GM23338 (cell line): Measurements from ENCODE around the gene UBE2E2. TPM values are rescaled to one million over a fixed set of nuclear protein-coding genes. Genes with fewer than 3 reads are reported as not detected.

ENCODE experiments used
- ATAC-seq: fragments of 200-7000 bp; cut with Tn5 transposase; 3 replicates; pipeline ENCODE4 v1.9.1; 2020
- DNase-seq: peaks from one replicate; pipeline ENCODE4 v3.0.0-alpha.2; 2015; ENCODE audit warnings: low spot score
- H2AFZ ChIP-seq: fragments of 200-600 bp; sonication (generic); 2 replicates; pipeline ENCODE4 v1.8.0; 2016; ENCODE audit warnings: antibody characterized with exemption, mild to moderate bottlenecking, moderate library complexity
- H3F3A ChIP-seq: fragments of 200-600 bp; sonication (generic); replicated peaks from 2 replicates; pipeline ENCODE4 v1.8.0; 2017; ENCODE audit warnings: antibody characterized with exemption, mixed run types, low read depth
- H3K27ac ChIP-seq: fragments of 200-600 bp; sonication (generic); 2 replicates; pipeline ENCODE4 v1.6.1; 2016; ENCODE audit warnings: low read depth
- H3K27me3 ChIP-seq: fragments of 200-600 bp; sonication (generic); 2 replicates; pipeline ENCODE4 v1.8.0; 2016; ENCODE audit warnings: mild to moderate bottlenecking, mixed run types, moderate library complexity; ENCODE audit not compliant: insufficient read depth
- H3K36me3 ChIP-seq: fragments of 200-600 bp; sonication (generic); 2 replicates; pipeline ENCODE4 v1.8.0; 2016; ENCODE audit warnings: mild to moderate bottlenecking; ENCODE audit not compliant: insufficient read depth
- H3K4me1 ChIP-seq: fragments of 200-600 bp; sonication (generic); 2 replicates; pipeline ENCODE4 v1.8.0; 2016; ENCODE audit warnings: mild to moderate bottlenecking, moderate library complexity; ENCODE audit not compliant: insufficient read depth
- H3K4me2 ChIP-seq: fragments of 200-600 bp; sonication (generic); 2 replicates; pipeline ENCODE4 v1.7.1; 2017; ENCODE audit warnings: mixed run types
- H3K4me3 ChIP-seq: fragments of 200-600 bp; sonication (generic); 2 replicates; pipeline ENCODE4 v1.6.1; 2016; ENCODE audit warnings: mixed run types
- H3K79me2 ChIP-seq: fragments of 200-600 bp; sonication (generic); replicated peaks from 2 replicates; pipeline ENCODE4 v1.8.0; 2017; ENCODE audit warnings: mild to moderate bottlenecking; ENCODE audit not compliant: insufficient read depth
- H3K9me2 ChIP-seq: fragments of 200-600 bp; sonication (generic); 2 replicates; pipeline ENCODE4 v1.8.0; 2017; ENCODE audit not compliant: insufficient read depth
- H4K20me1 ChIP-seq: fragments of 200-600 bp; sonication (generic); replicated peaks from 2 replicates; pipeline ENCODE4 v1.8.0; 2017; ENCODE audit warnings: mild to moderate bottlenecking; ENCODE audit not compliant: insufficient read depth
- H3K27ac Mint-ChIP-seq: 2 replicates; pipeline ENCODE4 v1.8.0; 2020; ENCODE audit warnings: inconsistent platforms, mild to moderate bottlenecking, moderate library complexity, mixed read lengths
- H3K27me3 Mint-ChIP-seq: 3 replicates; pipeline ENCODE4 v1.8.0; 2022; ENCODE audit warnings: low read depth, mild to moderate bottlenecking, moderate library complexity, mixed read lengths, inconsistent platforms; ENCODE audit not compliant: insufficient read depth, poor library complexity
- H3K36me3 Mint-ChIP-seq: 3 replicates; pipeline ENCODE4 v1.8.0; 2021; ENCODE audit warnings: low read depth, mild to moderate bottlenecking, inconsistent platforms, moderate library complexity, mixed read lengths
- H3K4me1 Mint-ChIP-seq: 3 replicates; pipeline ENCODE4 v1.8.0; 2020; ENCODE audit warnings: mild to moderate bottlenecking, inconsistent platforms, mixed read lengths
- H3K4me3 Mint-ChIP-seq: 3 replicates; pipeline ENCODE4 v1.8.0; 2021; ENCODE audit warnings: moderate library complexity, mild to moderate bottlenecking, inconsistent platforms, mixed read lengths
- H3K9me3 Mint-ChIP-seq: 3 replicates; pipeline ENCODE4 v1.8.0; 2020; ENCODE audit warnings: moderate library complexity, mild to moderate bottlenecking, inconsistent platforms, mixed read lengths
- CREB1 ChIP-seq: fragments of 250-450 bp; sonication (Bioruptor Pico); IDR thresholded peaks from 2 replicates; pipeline ENCODE4 v1.5.0; 2020; ENCODE audit warnings: low read depth, mild to moderate bottlenecking, moderate library complexity
- CTCF ChIP-seq, 2 experiments: fragments of 200-600 bp in 1 of 2; sonication (generic) in 1 of 2; conservative IDR thresholded peaks; 2 replicates each; pipeline versions ENCODE4 v1.5.1 to v1.6.1; 2016 to 2017; ENCODE audit warnings: antibody characterized with exemption in 2 of 2, low read depth in 2 of 2, mild to moderate bottlenecking in 2 of 2, moderate library complexity in 1 of 2
- ETS1 ChIP-seq: IDR thresholded peaks from 2 replicates; pipeline ENCODE4 v1.6.1; 2016; ENCODE audit warnings: antibody characterized with exemption
- EZH2 ChIP-seq: fragments of 200-600 bp; sonication (generic); IDR thresholded peaks from one replicate; pipeline ENCODE4 v1.8.0; 2017; ENCODE audit warnings: antibody characterized with exemption, mild to moderate bottlenecking, low read depth; ENCODE audit not compliant: unreplicated experiment
- EZH2phosphoT487 ChIP-seq: fragments of 200-600 bp; sonication (generic); IDR thresholded peaks from one replicate; pipeline ENCODE4 v1.8.1; 2018; ENCODE audit warnings: antibody characterized with exemption; ENCODE audit not compliant: unreplicated experiment
- JUNB ChIP-seq: IDR thresholded peaks from one replicate; pipeline ENCODE4 v1.6.1; 2016; ENCODE audit warnings: antibody characterized with exemption; ENCODE audit not compliant: unreplicated experiment
- POLR2AphosphoS5 ChIP-seq: IDR thresholded peaks from 2 replicates; pipeline ENCODE4 v1.6.1; 2016; ENCODE audit warnings: antibody characterized with exemption, low read depth
- REST ChIP-seq: IDR thresholded peaks from one replicate; pipeline ENCODE4 v1.6.1; 2018; ENCODE audit warnings: antibody characterized with exemption; ENCODE audit not compliant: unreplicated experiment
- STAT1 ChIP-seq: IDR thresholded peaks from one replicate; pipeline ENCODE4 v1.6.1; 2016; ENCODE audit warnings: antibody characterized with exemption; ENCODE audit not compliant: unreplicated experiment
- ZNF114 ChIP-seq: fragments of 250-450 bp; sonication (Bioruptor Pico); IDR thresholded peaks from 2 replicates; pipeline ENCODE4 v1.5.0; 2020; ENCODE audit warnings: mild to moderate bottlenecking, moderate library complexity
- ZNF331 ChIP-seq: fragments of 250-450 bp; sonication (Bioruptor Pico); IDR thresholded peaks from 2 replicates; pipeline ENCODE4 v1.5.0; 2020; ENCODE audit warnings: low read depth, mild to moderate bottlenecking, moderate library complexity
- ZNF462 ChIP-seq: fragments of 250-450 bp; sonication (Bioruptor Pico); IDR thresholded peaks from 2 replicates; pipeline ENCODE4 v1.5.0; 2020; ENCODE audit warnings: mild to moderate bottlenecking, moderate library complexity
- polyA plus RNA-seq: library from polyadenylated mRNA; unstranded; fragments of >200 nt; fragmentation: Nextera tagmentation; extraction: Ambion mirVana; gene quantifications from 2 replicates; pipeline ENCODE4 v1.2.1, GENCODE V29; 2016
- total RNA-seq: library from RNA; depleted of rRNA; stranded (reverse); fragments of >200 nt; shearing (Covaris generic); gene quantifications from 2 replicates; pipeline ENCODE4 v1.2.3, GENCODE V29; 2014

UBE2E2 gene
- total and polyA plus RNA-seq, 2 experiments from 2014 or later: 86.9 to 169 TPM

GRCh38 chr3:23533596-23533995 lies 330.5 kb downstream of the UBE2E2 start (continued):
- TF ChIP-seq REST: no peak
- TF ChIP-seq POLR2AphosphoS5: no peak

GRCh38 chr3:23533996-23534395 lies 330.9 kb downstream of the UBE2E2 start:
- ATAC-seq (no peak), DNase-seq (no peak)
- Mint-ChIP-seq H3K27me3 (peaks cover 2% of the 10 kb centered on the region), H3K36me3 (no peaks in the 10 kb centered on the region), H3K4me3 (no peak overlapping the region), H3K9me3 (no peaks in the 10 kb centered on the region), H3K4me1 (peaks cover 15% of the 10 kb centered on the region), H3K27ac (no peak overlapping the region)
- peaks cover 16% of the 10 kb centered on the region for H3K4me1 ChIP-seq
- H3K27me3 ChIP-seq: no peaks in the 10 kb centered on the region
- no peaks in the 10 kb centered on the region for H3K9me2 ChIP-seq
- H3K36me3 ChIP-seq: no peaks in the 10 kb centered on the region
- H2AFZ ChIP-seq: no peak overlapping the region
- H3F3A ChIP-seq: no peaks in the 10 kb centered on the region
- no peak overlapping the region for H3K4me2 ChIP-seq
- H3K79me2 ChIP-seq: no peaks in the 10 kb centered on the region
- no peak overlapping the region for H3K27ac ChIP-seq
- H4K20me1 ChIP-seq: no peaks in the 10 kb centered on the region
- H3K4me3 ChIP-seq: no peak overlapping the region
- TF ChIP-seq CREB1 (CRISPR knock-in tag) (no peak), ZNF114 (CRISPR knock-in tag) (no peak), EZH2 (no peak), ZNF331 (no peak), STAT1 (no peak), ETS1 (no peak), ZNF462 (CRISPR knock-in tag) (no peak), CTCF (conservative IDR thresholded peaks at IDR 0.05; ENCODE audit: low read depth in 2 of 2) (no peak), JUNB (no peak), EZH2phosphoT487 (no peak)
